GM19025 (cell line): Measurements from ENCODE around the gene PLD6.
"Not testable (repeated sequence)": the region's sequence is repeated elsewhere in the genome, so short reads cannot be mapped to it uniquely, and the experiment has no call there.

ENCODE experiments used
- ATAC-seq: cut with Tn5 transposase; IDR thresholded peaks from one replicate; pipeline ENCODE4 v1.9.1; 2021; ENCODE audit warnings: mild to moderate bottlenecking, low read depth, moderate library complexity; ENCODE audit not compliant: unreplicated experiment

The PLD6 gene

DNA sequence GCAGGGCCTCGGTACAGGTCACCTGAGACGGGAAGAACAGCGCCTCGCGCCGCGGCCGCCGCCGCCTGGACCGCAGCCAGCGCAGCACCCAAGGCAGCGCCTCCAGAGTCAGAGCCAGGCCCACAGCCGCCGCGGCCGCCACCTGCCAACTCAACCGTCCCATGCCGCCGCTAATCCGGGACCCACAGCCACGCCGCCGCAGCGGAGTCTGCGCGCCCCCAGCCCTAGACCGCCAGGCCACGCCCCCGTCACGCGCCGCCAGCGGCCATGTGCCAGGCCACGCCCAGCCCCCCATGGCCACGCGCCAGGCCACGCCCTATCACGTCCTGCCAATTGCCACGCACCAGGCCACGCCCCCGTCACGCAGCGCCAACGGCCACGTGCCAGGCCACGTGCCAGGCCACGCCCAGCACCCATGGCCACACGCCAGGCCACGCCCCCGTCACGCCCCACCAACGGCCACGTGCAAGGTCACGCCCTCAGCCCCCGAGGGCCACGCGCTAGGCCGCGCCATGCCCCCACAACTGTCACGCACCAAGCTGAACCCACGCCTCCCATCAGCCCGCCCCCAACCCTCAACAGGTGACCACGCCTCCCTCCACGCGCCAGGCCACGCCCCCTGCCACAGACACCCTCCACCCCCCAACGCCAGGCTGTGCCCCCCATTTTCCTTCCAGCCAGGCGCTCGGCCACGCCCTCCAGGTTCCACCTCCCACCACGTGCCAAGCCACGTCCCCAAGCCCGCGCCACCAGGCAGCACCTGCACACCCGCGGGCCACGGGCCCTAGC, at the start of gene PLD6:
PLD6 (minus strand) TSS at position 210 of the 789 bp plus-strand sequence; CDS start at position 163, 47 bp downstream.
- ATAC-seq: peak; percentile 48

DNA sequence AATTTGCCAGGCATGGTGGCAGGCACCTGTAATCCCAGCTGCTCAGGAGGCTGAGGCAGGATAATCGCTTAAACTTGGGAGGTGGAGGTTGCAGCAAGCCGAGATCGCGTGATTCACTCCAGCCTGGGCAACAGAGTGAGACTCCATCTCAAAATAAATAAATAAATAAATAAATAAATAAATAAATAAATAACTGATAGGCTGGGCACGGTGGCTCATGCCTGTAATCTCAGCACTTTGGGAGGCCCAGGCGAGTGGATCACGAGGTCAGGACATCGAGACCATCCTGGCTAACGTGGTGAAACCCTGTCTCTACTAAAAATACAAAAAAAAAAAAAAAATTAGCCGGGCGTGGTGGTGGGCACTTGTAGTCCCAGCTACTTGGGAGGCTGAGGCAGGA, 49.6 kb upstream of the PLD6 start:
- ATAC-seq: not testable (repeated sequence)

- ATAC-seq: no peak
These were observed 47.9 kb upstream of the PLD6 start for GRCh38 chr17:17254036-17254435.

DNA sequence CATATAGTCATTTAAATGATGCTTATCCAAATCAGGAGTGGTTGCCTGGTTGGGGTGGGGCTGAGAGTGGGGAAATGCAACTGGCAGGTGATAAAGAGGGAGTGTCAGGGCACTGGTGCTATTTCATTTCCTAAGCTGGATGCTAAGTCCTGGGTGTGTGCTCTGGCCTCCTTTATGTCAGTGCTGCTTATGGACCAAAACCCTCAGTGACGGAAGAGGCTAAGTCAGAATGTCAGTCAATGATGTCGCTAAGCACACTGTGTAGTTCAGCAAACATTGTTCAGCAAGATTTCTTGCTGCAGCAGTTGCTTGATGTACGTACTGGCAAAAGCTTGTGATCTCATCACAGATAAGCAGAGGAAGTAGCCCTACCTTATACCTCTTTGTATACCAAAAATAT, 47.3 kb upstream of the PLD6 start:
- no peak for ATAC-seq

- ATAC-seq: no peak
These were observed 46.1 kb upstream of the PLD6 start for GRCh38 chr17:17252149-17252661.

DNA sequence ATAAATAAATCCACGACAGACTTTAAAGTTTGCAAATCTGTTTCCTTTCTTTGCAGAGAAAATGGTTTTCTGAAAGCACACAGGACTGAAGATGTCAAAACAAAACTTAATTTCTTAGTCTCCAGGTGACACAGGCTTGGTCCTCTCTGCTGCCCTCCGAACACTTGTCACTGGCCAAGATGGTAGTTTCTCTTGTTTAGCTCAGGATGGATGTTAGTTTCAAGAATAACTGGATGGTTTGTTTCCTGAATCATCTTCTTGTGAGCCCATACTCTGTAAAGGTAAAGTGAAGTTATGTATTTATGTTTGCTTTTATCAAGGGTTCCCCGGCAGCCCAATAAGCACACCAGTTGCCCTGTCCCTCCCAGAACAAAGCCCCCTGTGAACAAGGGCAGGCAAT, 40.7 kb upstream of the PLD6 start:
- ATAC-seq: no peak

DNA sequence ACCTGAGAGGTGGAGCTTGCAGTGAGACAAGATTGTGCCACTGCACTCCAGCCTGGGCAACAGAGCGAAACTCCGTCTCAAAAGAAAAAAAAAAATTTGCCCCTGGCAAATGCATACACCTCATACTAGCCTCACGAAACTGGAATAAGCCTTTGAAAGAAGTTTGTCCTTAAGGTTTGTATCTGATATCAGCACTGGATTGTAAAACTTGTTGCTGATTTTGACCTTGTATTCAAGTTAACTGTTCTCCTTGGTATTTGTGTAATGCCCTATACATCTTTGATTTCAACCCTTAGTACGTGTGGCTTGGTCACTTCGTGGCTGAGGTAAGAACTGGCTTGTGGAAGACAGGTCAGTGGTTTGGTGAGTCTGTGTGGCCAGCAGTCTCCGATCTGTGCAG, 37.0 kb upstream of the PLD6 start:
- ATAC-seq: no peak

DNA sequence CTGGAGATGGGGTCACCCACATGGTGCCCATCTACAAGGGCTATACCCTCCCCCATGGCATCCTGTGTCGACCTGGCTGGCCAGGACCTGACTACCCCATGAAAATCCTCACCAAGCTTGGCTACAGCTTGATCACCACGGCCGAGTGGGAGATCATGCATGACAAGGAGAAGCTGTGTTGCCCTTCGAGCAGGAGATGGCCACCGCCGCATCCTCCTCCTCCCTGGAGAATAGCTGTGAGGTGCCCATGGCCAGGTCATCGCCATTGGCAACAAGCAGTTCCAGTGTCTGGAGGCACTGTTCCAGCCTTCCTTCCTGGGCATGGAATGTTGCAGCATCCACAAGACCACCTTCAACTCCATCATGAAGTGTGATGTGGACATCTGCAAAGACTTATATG, 36.1 kb upstream of the PLD6 start:
- no peak for ATAC-seq

DNA sequence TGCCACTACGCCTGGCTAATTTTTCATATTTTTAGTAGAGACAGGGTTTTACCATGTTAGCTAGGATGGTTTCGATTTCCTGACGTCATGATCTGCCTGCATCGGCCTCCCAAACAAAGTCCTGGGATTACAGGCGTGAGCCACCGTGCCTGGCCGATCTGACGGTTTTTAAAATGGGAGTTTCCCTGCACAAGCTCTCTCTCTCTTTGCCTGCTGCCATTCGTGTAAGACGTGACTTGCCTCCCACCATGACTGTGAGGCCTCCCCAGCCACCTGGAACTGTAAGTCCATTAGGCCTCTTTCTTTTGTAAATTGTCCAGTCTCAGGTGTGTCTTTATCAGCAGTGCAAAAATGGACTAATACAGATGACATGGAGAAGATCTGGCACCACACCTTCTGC, 35.5 kb upstream of the PLD6 start:
- ATAC-seq: no peak

DNA sequence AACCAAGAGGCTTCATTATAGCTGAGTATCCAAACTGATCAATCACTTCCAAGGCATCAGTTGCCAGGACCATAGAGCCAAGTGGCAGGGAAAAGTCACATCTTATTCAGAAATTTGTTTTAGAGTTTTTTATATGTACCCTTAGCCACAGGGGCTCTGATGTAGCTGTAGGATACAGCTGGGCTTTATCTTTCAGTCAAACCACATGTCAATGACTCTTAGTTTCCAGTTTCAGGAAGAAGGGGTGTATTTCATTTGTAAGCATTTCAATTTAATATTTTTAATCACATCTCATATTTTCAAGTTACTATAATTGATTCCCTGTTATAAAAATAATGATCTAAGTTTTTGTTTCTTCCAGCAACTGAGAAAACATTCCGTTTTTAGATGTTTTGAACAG, 33.7 kb upstream of the PLD6 start:
- ATAC-seq: no peak

DNA sequence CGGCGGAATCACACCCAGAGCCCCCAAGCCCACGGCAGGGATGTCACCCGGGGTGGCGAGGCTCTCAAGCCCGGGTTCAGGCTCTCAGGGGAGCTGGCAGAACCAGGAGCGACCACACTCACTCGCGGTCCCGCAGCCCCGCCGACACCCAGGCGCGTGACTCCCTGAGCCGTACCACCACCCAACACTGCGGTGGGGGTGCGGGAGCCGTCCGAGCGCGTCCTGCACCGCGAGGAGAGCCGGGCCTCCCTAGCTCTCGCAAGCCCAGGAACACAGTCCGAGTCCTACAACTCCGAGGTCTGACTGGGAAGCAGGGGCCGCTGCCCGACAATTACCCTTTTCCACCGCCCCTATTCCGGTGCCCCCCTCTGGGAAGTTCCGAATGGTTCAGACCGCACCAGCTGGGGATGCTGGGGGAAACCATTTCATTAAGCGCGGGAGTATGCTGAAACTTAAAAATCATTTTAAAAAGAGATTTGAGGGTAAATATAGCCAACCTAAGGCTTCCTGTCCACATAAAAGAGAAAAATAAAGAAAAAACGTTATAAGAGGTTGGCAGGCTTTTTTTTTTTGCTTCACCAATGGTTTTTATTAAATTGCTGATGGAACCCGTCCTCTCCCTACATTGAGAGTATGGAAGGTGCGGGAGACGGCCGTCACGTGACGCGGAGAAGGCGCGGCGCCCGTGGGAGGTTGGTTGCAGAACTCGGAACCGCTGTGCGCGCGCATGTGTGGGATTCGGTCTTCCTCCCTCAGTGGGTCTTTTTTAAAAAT, 31.1 kb upstream of the PLD6 start, which contains the start of gene FLCN:
FLCN (minus strand) TSS at position 143 of the 774 bp plus-strand sequence. CDS start 9,031 bp downstream, outside the sequence.
- peak; percentile 74 for ATAC-seq

GRCh38 chr17:17236295-17237025, 30.3 kb upstream of the PLD6 start:
- peak; percentile 11 for ATAC-seq

DNA sequence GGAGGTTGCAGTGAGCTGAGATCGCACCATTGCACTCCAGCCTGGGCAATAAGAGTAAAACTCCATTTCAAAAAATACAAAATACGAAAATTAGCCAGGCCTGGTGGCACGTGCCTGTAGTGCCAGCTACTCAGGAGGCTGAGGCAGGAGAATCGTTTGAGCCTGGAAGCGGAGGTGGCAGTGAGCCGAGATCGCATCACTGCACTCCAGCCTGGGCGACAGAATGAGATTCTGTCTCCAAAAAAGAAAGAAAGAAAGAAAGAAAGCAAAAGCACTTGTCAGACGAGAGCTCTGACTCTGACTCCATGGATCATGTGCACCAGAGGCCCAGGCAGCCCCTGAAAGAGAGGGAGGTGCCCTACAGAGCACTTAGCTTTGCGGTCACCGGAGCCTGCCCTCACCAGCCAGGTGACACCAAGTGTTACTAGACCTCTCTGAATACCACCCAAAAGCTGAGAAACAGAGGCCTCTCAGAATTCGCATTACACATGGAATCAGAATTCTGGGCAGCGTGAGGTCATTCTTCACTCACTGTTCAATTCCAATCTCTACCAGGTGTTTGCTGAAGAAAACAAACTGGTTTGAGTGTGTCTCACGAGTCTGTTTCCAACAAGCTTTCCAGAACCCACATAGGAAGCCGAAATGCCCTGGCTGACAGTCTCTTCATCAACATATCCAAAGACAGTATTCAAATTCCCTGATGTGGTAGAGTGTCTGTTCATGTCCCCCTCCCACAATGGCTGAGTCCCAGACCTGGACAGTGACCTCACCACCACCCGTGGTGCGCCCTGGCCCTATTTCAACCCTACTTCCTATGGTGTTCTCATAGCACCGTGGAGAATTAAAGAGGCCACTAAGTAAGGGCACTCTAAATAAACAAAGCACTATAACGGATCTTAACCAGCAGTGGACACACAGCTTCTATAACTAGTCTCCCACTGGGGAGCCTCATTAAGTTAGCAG, 29.4 kb upstream of the PLD6 start:
- no peak for ATAC-seq

- no peak for ATAC-seq
These were observed 26.1 kb upstream of the PLD6 start for GRCh38 chr17:17232303-17232621.

- ATAC-seq: no peak
These were observed 25.6 kb upstream of the PLD6 start for GRCh38 chr17:17231621-17232302.

- no peak for ATAC-seq
These were observed 23.6 kb upstream of the PLD6 start for GRCh38 chr17:17229416-17230384.

GRCh38 chr17:17228521-17229279, 22.6 kb upstream of the PLD6 start:
- ATAC-seq: no peak
